ENCODE data around the gene PLEKHB2. TPM values are rescaled to one million over a fixed set of nuclear protein-coding genes. Genes with fewer than 3 reads are reported as not detected.

Gene PLEKHB2
- polyA plus RNA-seq, 1 of the 3 experiments (the other 2 are of a cell fraction), result 105 TPM

GRCh38 chr2:131130298-131130596, 25.1 kb downstream of the PLEKHB2 start:
- WGBS (ENCODE audit: low lambda C conversion rate), result 100% methylated on average over 2 of the region's 2 CpGs
- H2AFZ ChIP-seq (ENCODE audit: low read depth), result no peak overlapping the region
- peaks cover 10% of the 10 kb centered on the region; the same call in 1 of the 2 replicates for H3K79me2 ChIP-seq (ENCODE audit: insufficient read depth)
- no peak overlapping the region for H3K4me3 ChIP-seq (ENCODE audit: low read depth in 2 of 2, low read length in 1 of 2)
- no peak overlapping the region for H3K4me2 ChIP-seq
- no peaks in the 10 kb centered on the region for H3K4me1 ChIP-seq (ENCODE audit: control insufficient read depth in 1 of 2, insufficient read depth in 2 of 2, low read depth in 1 of 2, low read length in 1 of 2)
- POLR2A ChIA-PET, result no interaction called here
- H3K27me3 ChIP-seq (ENCODE audit: insufficient read depth), result no peaks in the 10 kb centered on the region
- H4K20me1 ChIP-seq (ENCODE audit: insufficient read depth), result no peaks in the 10 kb centered on the region
- no peaks in the 10 kb centered on the region for H3K9me3 ChIP-seq
- TF ChIP-seq CHD2 (IDR thresholded peaks at IDR 0.05; ENCODE audit: low read length, partially characterized antibody) (no peak), FOXJ3 (CRISPR knock-in tag; IDR thresholded peaks at IDR 0.05) (no peak), NRF1 (IDR thresholded peaks at IDR 0.05; ENCODE audit: low read depth, low read length) (no peak), TAF1 (IDR thresholded peaks at IDR 0.05; ENCODE audit: borderline replicate concordance, low read depth, low read length) (no peak), EP300 (IDR thresholded peaks at IDR 0.05; ENCODE audit: borderline replicate concordance in 1 of 2, low read depth in 1 of 2, low read length in 1 of 2) (no peak), NFIC (IDR thresholded peaks at IDR 0.05; ENCODE audit: borderline replicate concordance) (no peak), RCOR1 (IDR thresholded peaks at IDR 0.05; ENCODE audit: low read length) (no peak), IRF3 (IDR thresholded peaks at IDR 0.05; ENCODE audit: low read depth, low read length) (no peak), YY1 (IDR thresholded peaks at IDR 0.05; ENCODE audit: low read depth) (no peak), RAD21 (IDR thresholded peaks at IDR 0.05; ENCODE audit: low read length) (no peak), TEAD4 (IDR thresholded peaks at IDR 0.05; ENCODE audit: borderline replicate concordance, insufficient read depth) (no peak), FOXM1 (IDR thresholded peaks at IDR 0.05; ENCODE audit: low read depth) (no peak), MXI1 (IDR thresholded peaks at IDR 0.05; ENCODE audit: low read depth, low read length) (no peak)
- TF ChIP-seq, protein P1, sequence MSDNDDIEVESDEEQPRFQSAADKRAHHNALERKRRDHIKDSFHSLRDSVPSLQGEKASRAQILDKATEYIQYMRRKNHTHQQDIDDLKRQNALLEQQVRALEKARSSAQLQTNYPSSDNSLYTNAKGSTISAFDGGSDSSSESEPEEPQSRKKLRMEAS (IDR thresholded peaks at IDR 0.05; ENCODE audit: low read depth), result no peak
- no peak overlapping the region for H3K9ac ChIP-seq
- CTCF ChIA-PET, result no interaction called here
- H3F3A ChIP-seq (replicated peaks; ENCODE audit: insufficient read depth), result no peaks in the 10 kb centered on the region
- H3K36me3 ChIP-seq (replicated peaks in 1 of 2; ENCODE audit: control insufficient read depth in 1 of 2, insufficient read depth in 2 of 2, low read length in 1 of 2), result peaks cover 38 to 49% of the 10 kb centered on the region in 2 experiments
- no peak overlapping the region for H3K27ac ChIP-seq (ENCODE audit: low read depth in 2 of 2, low read length in 1 of 2)
- H3K9me2 ChIP-seq, result no peaks in the 10 kb centered on the region
- no peak for DNase-seq

GRCh38 chr2:131132729-131133128, 27.6 kb downstream of the PLEKHB2 start:
- no peaks in the 10 kb centered on the region for H3K9me3 ChIP-seq
- H3F3A ChIP-seq (replicated peaks; ENCODE audit: insufficient read depth), result no peaks in the 10 kb centered on the region
- no peak overlapping the region for H3K27ac ChIP-seq (ENCODE audit: low read depth in 2 of 2, low read length in 1 of 2)
- H3K9me2 ChIP-seq, result no peaks in the 10 kb centered on the region
- H3K27me3 ChIP-seq (ENCODE audit: insufficient read depth), result no peaks in the 10 kb centered on the region
- peaks cover 20% of the 10 kb centered on the region for H3K79me2 ChIP-seq (ENCODE audit: insufficient read depth)
- H3K36me3 ChIP-seq (replicated peaks in 1 of 2; ENCODE audit: control insufficient read depth in 1 of 2, insufficient read depth in 2 of 2, low read length in 1 of 2), result peaks cover 33 to 40% of the 10 kb centered on the region in 2 experiments
- H3K4me1 ChIP-seq (ENCODE audit: control insufficient read depth in 1 of 2, insufficient read depth in 2 of 2, low read depth in 1 of 2, low read length in 1 of 2), result no peaks in the 10 kb centered on the region
- no peak overlapping the region for H2AFZ ChIP-seq (ENCODE audit: low read depth)
- H3K9ac ChIP-seq, result no peak overlapping the region
- TF ChIP-seq, protein P2, sequence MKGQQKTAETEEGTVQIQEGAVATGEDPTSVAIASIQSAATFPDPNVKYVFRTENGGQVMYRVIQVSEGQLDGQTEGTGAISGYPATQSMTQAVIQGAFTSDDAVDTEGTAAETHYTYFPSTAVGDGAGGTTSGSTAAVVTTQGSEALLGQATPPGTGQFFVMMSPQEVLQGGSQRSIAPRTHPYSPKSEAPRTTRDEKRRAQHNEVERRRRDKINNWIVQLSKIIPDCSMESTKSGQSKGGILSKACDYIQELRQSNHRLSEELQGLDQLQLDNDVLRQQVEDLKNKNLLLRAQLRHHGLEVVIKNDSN (IDR thresholded peaks at IDR 0.05; ENCODE audit: borderline replicate concordance, low read depth), result no peak
- no peak for TF ChIP-seq ELF1 (IDR thresholded peaks at IDR 0.05)
- no peak for TF ChIP-seq ZBTB33 (IDR thresholded peaks at IDR 0.05; ENCODE audit: borderline replicate concordance, low read depth)
- TF ChIP-seq NFIC (IDR thresholded peaks at IDR 0.05; ENCODE audit: borderline replicate concordance), result no peak
- no peak for TF ChIP-seq EZH2phosphoT487 (IDR thresholded peaks at IDR 0.05; ENCODE audit: borderline replicate concordance, low read depth)
- no peak for TF ChIP-seq MXI1 (IDR thresholded peaks at IDR 0.05; ENCODE audit: low read depth, low read length)
- no peak for TF ChIP-seq PBX3 (IDR thresholded peaks at IDR 0.05)
- peaks cover 4% of the 10 kb centered on the region; the same call in 1 of the 2 replicates for H4K20me1 ChIP-seq (ENCODE audit: insufficient read depth)
- no peak overlapping the region for H3K4me3 ChIP-seq (ENCODE audit: low read depth in 2 of 2, low read length in 1 of 2)
- WGBS (ENCODE audit: low lambda C conversion rate), result 94% methylated on average over 7 of the region's 8 CpGs
- DNase-seq, result no peak
- ChIA-PET CTCF (interaction anchor here (1.5 kb wide), 1 partner anchor 22 kb away, joined by 6 read pairs; no protein-coding TSS in a partner anchor), POLR2A (no interaction called here)
- H3K4me2 ChIP-seq, result no peak overlapping the region
